Measurements from ENCODE around the gene STAT3.

Gene STAT3

DNA sequence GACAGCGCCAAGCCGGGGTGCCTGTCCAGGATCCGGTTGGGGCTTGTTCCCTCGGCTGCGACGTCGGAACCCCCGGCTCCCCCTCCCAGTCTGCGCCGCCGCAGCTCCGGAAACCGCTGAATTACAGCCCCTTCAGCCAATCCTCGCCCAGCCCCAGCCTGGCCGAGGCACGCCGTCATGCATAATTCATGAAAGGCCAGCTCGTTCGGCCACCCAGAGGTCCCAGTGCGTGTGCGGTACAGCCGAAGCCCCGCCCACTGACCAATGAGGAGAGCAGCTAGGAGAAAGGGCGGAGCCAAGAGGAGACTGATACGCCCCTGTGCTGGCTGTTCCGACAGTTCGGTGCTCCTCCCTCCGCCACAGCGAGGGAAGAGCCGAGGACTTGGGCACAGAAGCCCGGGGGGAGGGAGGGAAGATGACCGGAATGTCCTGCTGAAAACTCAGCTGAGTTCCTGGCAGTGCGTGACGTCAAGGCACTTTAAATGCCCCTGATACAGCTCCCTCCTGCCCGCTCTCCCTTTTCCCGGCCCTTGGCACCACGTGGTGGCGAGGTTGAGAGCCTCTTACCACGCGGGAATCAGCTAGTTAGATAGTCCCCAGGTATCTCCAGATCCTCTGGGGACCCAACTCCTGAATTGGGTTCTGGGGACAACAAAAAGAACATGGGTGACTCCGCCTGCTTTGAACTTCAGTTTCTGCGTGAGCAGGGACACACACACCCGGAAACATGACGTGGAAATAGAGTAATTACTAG is at the start of gene STAT3:
TSS of gene STAT3 (minus strand) at position 62 of the 754 bp plus-strand sequence. CDS start 39,926 bp downstream, outside the sequence.
- Histone ChIP-seq H3K36me3 (replicated peaks) (no peaks in the 10 kb centered on the region), H3K27me3 (ENCODE audit: low read depth) (no peaks in the 10 kb centered on the region), H3K9me3 (no peaks in the 10 kb centered on the region), H3K4me1 (peaks cover 16% of the 10 kb centered on the region), H3K4me3 (peak within 1 kb of the TSS; percentile 97)
- in situ Hi-C loops (cut with MboI; ENCODE audit: low sequenced_read_pairs), result no loop called here
- DNase-seq (ENCODE audit: low spot score in 2 of 2), result peak; percentile 99 to 100

GRCh38 chr17:42436391-42436790 is 48.1 kb upstream of the STAT3 start:
- DNase-seq (ENCODE audit: low spot score in 2 of 2), result no peak
- H3K4me1 ChIP-seq, result peaks cover 10% of the 10 kb centered on the region
- in situ Hi-C loops (cut with MboI; ENCODE audit: low sequenced_read_pairs), result no loop called here

GRCh38 chr17:42431758-42432161 is 43.5 kb upstream of the STAT3 start:
- H3K4me3 ChIP-seq, result no peak overlapping the region
- DNase-seq (ENCODE audit: low spot score in 2 of 2), result peak; percentile 50 to 52
- in situ Hi-C loops (cut with MboI; ENCODE audit: low sequenced_read_pairs), result no loop called here
- no peaks in the 10 kb centered on the region for H3K36me3 ChIP-seq (replicated peaks)
- H3K27me3 ChIP-seq (ENCODE audit: low read depth), result no peaks in the 10 kb centered on the region
- no peaks in the 10 kb centered on the region for H3K9me3 ChIP-seq
- H3K4me1 ChIP-seq, result peaks cover 13% of the 10 kb centered on the region

More at GRCh38 chr17:42436391-42436790, 48.1 kb upstream of the STAT3 start:
- H3K9me3 ChIP-seq, result no peaks in the 10 kb centered on the region
- no peak overlapping the region for H3K4me3 ChIP-seq
- H3K27me3 ChIP-seq (ENCODE audit: low read depth), result no peaks in the 10 kb centered on the region
- H3K36me3 ChIP-seq (replicated peaks), result no peaks in the 10 kb centered on the region

GRCh38 chr17:42429726-42430447 is 41.6 kb upstream of the STAT3 start:
- H3K4me1 ChIP-seq, result peaks cover 13% of the 10 kb centered on the region
- in situ Hi-C loops (cut with MboI; ENCODE audit: low sequenced_read_pairs), result loop anchor here (10.0 kb wide), 1 partner anchor 95 kb away; no protein-coding TSS in a partner anchor
- DNase-seq (ENCODE audit: low spot score in 2 of 2), result no peak
- no peaks in the 10 kb centered on the region for H3K36me3 ChIP-seq (replicated peaks)
- H3K4me3 ChIP-seq, result no peak overlapping the region
- no peaks in the 10 kb centered on the region for H3K9me3 ChIP-seq
- H3K27me3 ChIP-seq (ENCODE audit: low read depth), result no peaks in the 10 kb centered on the region

GRCh38 chr17:42428141-42428944 is 40.1 kb upstream of the STAT3 start:
- Histone ChIP-seq H3K36me3 (replicated peaks) (no peaks in the 10 kb centered on the region), H3K27me3 (ENCODE audit: low read depth) (no peaks in the 10 kb centered on the region), H3K4me3 (no peak overlapping the region), H3K4me1 (peaks cover 17% of the 10 kb centered on the region), H3K9me3 (no peaks in the 10 kb centered on the region)
- DNase-seq (ENCODE audit: low spot score in 2 of 2), result peak; percentile 61 to 78
- in situ Hi-C loops (cut with MboI; ENCODE audit: low sequenced_read_pairs), result loop anchor here (10.0 kb wide), 1 partner anchor 96 kb away; no protein-coding TSS in a partner anchor

DNA sequence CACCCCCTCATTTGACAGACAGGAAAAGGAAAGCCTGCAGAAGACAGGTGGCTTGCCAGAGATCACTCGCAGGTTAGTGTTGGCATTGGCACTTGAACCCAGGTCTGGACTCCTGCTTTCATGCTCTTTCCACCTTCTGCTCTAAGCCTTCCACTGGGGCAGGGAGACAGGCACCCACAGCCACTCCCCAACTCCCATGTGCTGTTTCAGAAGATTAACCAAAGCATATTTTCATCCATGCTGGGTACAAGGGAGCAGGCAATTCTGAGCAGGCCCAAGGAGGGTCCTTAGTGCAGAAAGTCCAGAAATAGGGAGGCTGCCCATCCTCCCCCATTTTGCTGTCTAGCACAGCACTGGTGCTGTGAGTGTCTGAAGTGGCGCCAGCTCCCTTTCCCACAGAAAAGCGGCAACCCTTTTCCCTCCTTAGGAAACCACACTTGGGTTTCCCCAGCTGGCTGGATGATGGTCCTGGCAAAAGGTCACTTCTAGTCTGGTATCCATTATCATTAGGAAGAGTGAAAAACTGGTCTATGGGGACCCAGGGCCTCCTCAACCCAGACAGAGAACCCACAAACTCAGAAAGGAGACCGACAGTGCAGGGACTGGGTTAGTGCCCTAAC is 36.9 kb upstream of the STAT3 start:
- no peaks in the 10 kb centered on the region for H3K27me3 ChIP-seq (ENCODE audit: low read depth)
- H3K36me3 ChIP-seq (replicated peaks), result no peaks in the 10 kb centered on the region
- no peaks in the 10 kb centered on the region for H3K9me3 ChIP-seq
- in situ Hi-C loops (cut with MboI; ENCODE audit: low sequenced_read_pairs), result loop anchor here (10.0 kb wide), 1 partner anchor 100 kb away; no protein-coding TSS in a partner anchor
- H3K4me3 ChIP-seq, result no peak overlapping the region
- peaks cover 7% of the 10 kb centered on the region for H3K4me1 ChIP-seq
- DNase-seq (ENCODE audit: low spot score in 2 of 2), result no peak

DNA sequence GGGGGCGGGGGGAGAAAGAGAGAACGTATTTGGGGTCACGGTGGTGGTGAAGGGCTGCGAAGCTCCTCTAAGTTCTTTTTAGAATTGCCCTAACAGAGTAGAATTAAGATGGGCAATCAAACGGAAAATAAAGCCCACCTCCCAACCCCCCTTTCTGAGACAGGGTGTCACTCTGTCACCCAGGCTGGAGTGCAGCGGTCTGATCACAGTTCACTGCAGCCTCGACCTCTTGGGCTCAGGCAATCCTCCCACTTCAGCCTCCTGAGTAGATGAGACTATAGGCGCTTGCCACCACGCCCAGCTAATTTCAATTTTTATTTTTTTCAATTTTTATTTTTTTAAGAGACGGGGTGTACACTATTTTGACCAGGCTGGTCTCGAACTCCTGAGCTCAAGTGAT is 35.5 kb upstream of the STAT3 start:
- in situ Hi-C loops (cut with MboI; ENCODE audit: low sequenced_read_pairs), result loop anchor here (10.0 kb wide), 1 partner anchor 101 kb away; no protein-coding TSS in a partner anchor
- no peak for DNase-seq (ENCODE audit: low spot score in 2 of 2)
- peak overlapping the region; percentile 78 for H3K4me3 ChIP-seq
- peaks cover 6% of the 10 kb centered on the region for H3K4me1 ChIP-seq
- H3K9me3 ChIP-seq, result no peaks in the 10 kb centered on the region
- no peaks in the 10 kb centered on the region for H3K36me3 ChIP-seq (replicated peaks)
- no peaks in the 10 kb centered on the region for H3K27me3 ChIP-seq (ENCODE audit: low read depth)

GRCh38 chr17:42422958-42423712 is 34.9 kb upstream of the STAT3 start, which contains the start of gene CAVIN1:
Gene CAVIN1, minus strand, starts transcription at chr17:42423256. Its CDS starts 159 bp downstream, at chr17:42423097.
- no peaks in the 10 kb centered on the region for H3K9me3 ChIP-seq
- peak within 1 kb of the TSS; percentile 78 for H3K4me3 ChIP-seq
- H3K27me3 ChIP-seq (ENCODE audit: low read depth), result no peaks in the 10 kb centered on the region
- peaks cover 3% of the 10 kb centered on the region; the same call in 1 of the 2 replicates for H3K4me1 ChIP-seq
- in situ Hi-C loops (cut with MboI; ENCODE audit: low sequenced_read_pairs), result loop anchor here (10.0 kb wide), 1 partner anchor 102 kb away; no protein-coding TSS in a partner anchor
- no peaks in the 10 kb centered on the region for H3K36me3 ChIP-seq (replicated peaks)
- peak; percentile 90 to 98 for DNase-seq (ENCODE audit: low spot score in 2 of 2)

DNA sequence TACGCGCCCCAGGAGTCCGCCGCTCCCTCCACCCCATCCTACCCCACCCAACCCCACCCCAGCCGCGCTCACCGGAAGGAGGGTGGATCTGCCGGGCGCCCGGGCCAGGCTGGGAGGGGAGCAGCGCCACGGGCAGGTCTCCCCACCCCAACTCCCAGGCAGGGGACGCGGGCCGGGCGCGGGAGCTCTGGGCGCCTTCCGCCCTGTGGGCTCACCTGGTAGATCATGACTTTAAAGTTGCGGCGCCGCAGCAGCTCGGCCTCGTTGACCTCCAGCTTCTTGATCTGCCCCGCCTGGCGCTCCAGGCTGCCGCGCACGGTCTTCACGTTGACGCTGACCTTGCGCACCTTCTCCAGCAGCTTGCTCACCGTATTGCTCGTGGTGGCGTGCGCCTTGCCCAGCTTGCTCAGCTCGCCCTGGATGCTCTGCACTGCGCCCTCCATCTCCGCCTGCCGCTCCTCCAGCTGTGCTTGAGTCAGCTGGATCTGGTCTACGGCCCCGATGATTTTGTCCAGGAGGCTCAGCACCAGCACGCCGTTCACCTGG is 34.2 kb upstream of the STAT3 start:
- in situ Hi-C loops (cut with MboI; ENCODE audit: low sequenced_read_pairs), result loop anchor here (10.0 kb wide), 1 partner anchor 102 kb away; no protein-coding TSS in a partner anchor

DNA sequence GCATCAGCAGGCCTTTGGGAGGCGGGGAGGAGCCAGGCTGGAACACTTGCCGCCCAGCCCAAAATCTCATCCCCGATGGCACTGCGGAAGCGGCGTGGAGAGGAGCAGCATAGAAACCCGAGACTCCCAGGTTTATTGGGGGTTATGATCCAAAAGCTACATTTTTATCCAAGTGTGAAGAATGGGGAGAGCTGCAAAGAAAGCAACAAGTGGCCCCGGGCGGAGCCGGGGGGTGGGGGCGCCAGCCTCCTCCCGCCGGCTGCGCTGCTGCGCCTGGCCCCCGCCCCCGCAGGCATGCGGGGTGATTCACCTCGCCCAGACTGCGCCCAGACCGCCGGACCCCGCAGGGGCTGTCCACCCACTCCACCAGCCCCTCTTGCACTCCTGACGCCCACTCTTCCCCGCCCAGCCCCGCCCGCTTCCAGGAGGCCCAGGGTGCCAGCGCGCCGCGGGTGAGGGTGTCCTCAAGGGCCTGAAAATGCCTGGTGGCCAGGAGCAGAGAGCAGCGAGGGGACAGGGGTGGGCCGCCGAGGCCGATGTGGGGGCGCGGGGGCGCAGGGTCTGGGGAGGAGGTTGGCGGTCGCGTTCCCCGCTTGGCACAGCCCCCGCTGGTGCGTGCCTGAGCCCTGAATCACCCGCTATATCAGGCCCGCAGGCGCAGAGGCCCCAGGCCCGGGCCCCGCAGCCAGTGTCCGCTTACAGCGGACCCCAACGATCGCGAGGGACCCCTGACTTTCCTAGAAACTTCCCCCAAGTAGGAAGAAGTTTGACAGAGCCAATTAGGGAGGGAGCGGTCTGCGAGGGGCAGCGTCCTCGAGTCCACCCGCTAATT is 33.5 kb upstream of the STAT3 start:
- H3K9me3 ChIP-seq, result no peaks in the 10 kb centered on the region
- no peaks in the 10 kb centered on the region for H3K36me3 ChIP-seq (replicated peaks)
- in situ Hi-C loops (cut with MboI; ENCODE audit: low sequenced_read_pairs), result loop anchor here (10.0 kb wide), 1 partner anchor 103 kb away; no protein-coding TSS in a partner anchor
- H3K4me1 ChIP-seq, result peaks cover 3% of the 10 kb centered on the region; the same call in 1 of the 2 replicates
- DNase-seq (ENCODE audit: low spot score in 2 of 2), result peak in 1 of 2 experiments; percentile 49
- peak overlapping the region; percentile 78 for H3K4me3 ChIP-seq
- no peaks in the 10 kb centered on the region for H3K27me3 ChIP-seq (ENCODE audit: low read depth)

More for the DNA sequence above, 34.2 kb upstream of the STAT3 start:
- H3K4me3 ChIP-seq, result peak overlapping the region; percentile 78
- DNase-seq (ENCODE audit: low spot score in 2 of 2), result peak in 1 of 2 experiments; percentile 62
- H3K9me3 ChIP-seq, result no peaks in the 10 kb centered on the region
- H3K36me3 ChIP-seq (replicated peaks), result no peaks in the 10 kb centered on the region
- no peaks in the 10 kb centered on the region for H3K27me3 ChIP-seq (ENCODE audit: low read depth)
- peaks cover 3% of the 10 kb centered on the region; the same call in 1 of the 2 replicates for H3K4me1 ChIP-seq

DNA sequence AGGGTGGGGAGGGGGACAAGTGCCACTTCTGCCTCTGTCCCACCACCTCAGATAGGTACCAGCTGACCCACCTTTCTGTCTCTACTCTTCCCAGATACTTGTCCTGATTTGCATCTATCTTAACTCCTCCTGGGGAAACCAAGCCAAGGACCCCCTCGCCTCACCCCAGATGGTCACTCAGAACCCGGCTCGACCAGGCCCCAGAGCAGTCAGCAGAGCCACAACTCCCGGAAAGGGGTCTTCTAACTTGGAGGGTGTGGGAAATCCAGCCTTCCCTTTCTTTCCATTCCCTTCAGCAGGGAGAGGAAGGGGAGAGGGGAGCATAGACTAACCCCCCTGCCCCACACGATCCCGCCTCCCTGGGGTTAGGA is 32.9 kb upstream of the STAT3 start:
- H3K36me3 ChIP-seq (replicated peaks), result no peaks in the 10 kb centered on the region
- peak overlapping the region; percentile 78 for H3K4me3 ChIP-seq
- peaks cover 3% of the 10 kb centered on the region; the same call in 1 of the 2 replicates for H3K4me1 ChIP-seq
- in situ Hi-C loops (cut with MboI; ENCODE audit: low sequenced_read_pairs), result loop anchor here (10.0 kb wide), 1 partner anchor 104 kb away; no protein-coding TSS in a partner anchor
- no peaks in the 10 kb centered on the region for H3K9me3 ChIP-seq
- no peaks in the 10 kb centered on the region for H3K27me3 ChIP-seq (ENCODE audit: low read depth)
- no peak for DNase-seq (ENCODE audit: low spot score in 2 of 2)
